CD4-positive, alpha-beta T cell treated with Interleukin-17A for 4 hours (primary cell): Measurements from ENCODE around the gene WBP1L.
"Not testable (repeated sequence)": the region's sequence is repeated elsewhere in the genome, so short reads cannot be mapped to it uniquely, and the experiment has no call there.

ENCODE experiments used
- DNase-seq: peaks from one replicate; pipeline ENCODE4 v3.0.0-alpha.2; 2020; ENCODE audit warnings: mixed read lengths

The WBP1L gene

DNA sequence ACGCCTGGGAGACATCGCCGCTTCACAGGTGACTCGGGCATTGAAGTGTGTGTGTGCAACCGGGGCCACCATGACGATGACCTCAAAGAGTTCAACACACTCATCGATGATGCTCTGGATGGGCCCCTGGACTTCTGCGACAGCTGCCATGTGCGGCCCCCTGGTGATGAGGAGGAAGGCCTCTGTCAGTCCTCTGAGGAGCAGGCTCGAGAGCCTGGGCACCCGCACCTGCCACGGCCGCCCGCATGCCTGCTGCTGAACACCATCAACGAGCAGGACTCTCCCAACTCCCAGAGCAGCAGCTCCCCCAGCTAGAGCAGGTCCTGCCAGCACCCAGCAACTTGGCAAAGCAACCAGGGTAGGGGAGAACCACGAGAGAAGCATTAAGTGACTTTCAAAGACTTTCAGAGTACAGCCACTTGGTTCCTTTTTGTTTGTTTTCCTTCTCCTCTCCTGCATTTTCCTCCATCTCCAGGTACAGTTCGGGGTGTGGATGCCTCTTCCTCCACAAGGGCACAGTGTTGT, 69.3 kb downstream of the WBP1L start:
- DNase-seq, result no peak

DNA sequence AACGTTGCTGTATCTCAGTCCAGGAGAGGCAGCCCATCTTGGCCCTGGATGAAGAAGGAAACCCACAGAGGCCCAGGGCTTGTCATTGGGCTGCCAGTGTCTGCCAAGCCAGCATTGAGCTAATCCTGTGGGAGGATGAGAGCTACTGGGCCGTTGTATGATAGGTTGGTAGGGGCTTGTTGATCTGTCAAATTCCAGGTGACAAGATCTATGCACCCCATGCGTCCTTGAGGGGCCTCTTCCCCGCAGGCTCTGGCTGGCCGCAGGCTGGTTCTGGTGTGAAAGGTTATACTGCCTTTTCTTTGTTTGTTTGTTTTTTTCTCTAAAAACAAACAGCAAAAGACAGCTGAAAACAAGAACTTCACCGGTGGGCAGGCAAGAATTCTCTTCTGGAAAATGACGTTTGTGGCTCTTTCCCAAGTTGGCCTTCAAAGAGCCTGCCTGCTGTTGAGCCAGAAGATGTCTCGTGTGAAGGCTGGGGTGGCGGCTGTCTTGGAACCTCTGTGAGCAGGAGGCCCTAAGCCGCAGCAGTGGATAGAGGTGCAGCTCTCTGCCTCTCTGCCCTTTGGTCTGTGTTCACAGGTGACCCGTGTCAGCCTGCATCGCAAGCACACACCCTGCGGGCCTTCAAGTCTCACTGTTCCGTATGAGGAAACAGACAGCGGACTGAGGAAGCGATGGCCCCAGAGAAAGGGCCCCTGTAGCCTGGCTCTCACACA, 70.1 kb downstream of the WBP1L start:
- DNase-seq, result no peak

DNA sequence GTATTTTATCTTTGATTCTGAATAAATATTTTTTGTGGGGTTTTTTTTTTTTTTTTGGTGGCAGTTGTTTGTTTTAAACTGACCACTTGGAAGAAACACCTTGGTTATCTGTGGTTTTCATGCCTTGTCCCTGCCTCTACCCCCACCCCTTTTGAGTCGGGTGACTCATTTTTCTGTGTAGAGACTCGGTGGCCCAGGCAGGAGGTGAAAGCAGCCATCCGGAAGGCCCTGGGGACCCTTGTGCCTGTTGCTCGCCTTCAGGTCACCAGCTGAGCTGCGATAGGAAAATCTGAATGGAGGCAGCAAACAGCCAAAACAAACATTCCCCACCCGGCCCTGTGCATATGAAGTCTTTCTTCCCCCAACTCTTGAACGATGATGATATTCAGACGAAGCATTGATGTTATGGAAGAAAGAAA, 70.7 kb downstream of the WBP1L start:
- DNase-seq, result no peak

DNA sequence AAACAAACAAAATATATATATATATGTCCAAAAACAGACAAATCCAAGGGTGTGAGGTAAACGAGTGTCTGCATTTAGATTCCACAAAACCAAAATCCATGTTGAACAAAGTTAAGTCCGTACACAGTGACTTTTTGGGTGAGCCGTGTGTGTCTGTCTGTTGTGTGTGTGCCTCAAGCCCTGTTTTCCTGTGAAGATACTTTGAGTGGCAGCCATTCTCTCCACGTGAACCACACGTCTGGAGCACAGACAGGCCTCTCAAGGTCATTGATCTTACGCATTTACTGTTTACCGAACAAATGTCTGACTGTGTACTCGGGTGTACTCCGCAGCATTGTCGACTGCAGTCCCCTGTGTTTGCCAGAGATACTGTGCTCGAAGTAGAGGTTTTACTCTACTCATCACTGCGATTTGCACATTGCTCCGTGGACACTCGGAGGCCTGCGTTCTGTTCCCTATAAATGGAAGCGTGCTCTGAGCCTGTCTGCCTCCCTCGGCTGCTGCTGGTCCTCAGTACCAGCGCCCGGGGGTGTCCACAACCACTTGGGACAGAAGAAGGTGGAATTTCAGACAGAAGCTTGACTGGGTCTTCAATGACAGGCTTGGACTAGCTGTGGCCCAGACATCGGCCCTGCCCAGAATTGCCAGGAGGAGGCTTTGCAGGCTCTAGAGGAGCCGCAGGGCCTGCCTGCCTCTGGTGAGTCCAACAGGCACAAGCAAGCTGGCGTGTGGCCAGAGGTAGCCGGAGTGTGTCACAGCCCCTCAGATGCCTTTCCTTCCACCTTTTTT, 71.3 kb downstream of the WBP1L start:
- DNase-seq, result no peak

DNA sequence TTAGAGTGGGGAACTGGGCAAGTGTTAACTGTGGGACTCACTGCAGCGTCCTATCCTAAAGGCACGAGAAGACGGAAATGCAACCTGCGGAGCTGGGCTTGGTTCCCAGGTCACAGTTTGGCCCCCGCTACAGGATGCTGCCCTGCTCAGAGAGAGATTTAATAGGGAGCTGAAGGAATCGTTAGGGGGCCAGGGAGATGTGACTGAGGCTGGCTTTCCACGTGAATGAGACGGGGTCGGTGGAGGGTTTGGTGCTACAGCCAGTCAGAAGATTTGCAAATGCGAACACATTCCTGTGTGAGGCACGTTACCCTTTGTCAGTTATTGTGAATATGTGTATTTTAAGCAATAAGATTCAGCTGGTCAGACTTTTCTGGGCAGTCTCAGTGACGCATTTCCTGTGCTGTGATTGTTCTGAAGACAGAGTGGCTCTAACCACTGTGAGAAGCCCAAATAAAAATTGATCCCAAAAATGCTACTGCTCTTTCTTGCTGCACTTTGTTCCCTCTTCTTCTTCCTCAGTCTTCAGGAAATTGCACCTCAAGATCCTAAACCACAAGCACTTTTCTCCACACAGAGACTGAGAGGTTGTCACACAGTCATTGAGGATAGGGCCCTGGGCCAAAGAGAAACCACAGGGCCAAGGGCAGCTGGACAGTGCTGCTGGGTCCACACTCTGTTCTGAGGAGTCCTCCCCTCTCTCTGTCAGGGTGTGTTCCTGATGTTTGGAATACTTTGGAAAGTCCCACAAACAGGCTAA, 72.2 kb downstream of the WBP1L start:
- no peak for DNase-seq

DNA sequence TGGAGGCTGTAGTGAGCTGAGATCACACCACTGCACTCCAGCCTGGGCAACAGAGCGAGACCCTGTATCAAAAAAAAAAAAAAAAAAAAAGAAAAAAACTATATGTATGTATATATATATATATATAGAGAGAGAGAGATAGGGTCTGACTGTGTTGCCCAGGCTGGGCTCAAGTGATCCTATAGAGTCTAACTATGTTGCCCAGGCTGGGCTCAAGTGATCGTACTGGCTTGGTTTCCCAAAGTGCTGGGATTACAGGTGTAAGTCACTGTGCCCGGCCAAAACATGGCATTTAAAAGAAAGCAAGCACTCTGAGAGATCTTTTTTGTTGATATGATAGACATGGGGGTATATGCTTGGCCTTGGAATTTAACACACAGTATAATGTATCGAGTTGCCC, 73.4 kb downstream of the WBP1L start:
- no peak for DNase-seq

DNA sequence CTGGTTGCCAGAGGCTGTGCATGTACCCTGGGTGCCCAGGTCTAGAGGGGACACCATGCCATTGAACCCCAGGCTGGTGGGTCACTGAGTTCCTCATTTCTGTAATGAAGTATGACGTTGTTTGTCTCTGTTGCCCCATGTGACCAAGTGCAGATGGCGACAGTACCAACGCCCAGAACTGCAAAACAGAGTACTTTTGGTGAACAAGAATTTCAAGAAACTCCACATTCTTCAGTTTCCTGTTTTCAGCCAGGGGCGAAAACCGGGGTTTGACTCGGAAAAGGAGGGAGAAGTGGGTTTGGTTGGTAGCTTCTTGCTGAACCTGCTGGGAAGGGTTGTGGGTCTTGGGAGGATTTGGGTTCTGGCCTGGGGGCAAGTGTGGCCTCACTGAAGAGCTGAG, 75.3 kb downstream of the WBP1L start:
- no peak for DNase-seq

DNA sequence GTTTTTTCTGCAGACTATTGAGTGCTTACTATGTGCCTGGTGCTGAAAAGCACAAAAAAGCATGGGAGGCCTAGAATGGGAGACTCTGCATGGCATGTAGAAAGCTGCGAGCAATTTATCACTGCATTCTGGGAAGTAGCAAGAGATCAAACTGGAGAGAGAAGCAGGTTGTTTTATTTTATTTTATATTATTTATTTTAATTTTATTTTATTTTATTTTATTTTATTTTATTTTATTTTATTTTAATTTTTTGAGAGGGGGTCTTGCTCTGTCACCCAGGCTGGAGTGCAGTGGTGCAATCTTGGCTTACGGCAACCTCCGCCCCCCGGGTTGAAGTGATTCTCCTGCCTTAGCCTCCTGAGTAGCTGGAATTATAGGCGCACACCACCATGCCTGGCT, 76.3 kb downstream of the WBP1L start:
- DNase-seq, result not testable (repeated sequence)

DNA sequence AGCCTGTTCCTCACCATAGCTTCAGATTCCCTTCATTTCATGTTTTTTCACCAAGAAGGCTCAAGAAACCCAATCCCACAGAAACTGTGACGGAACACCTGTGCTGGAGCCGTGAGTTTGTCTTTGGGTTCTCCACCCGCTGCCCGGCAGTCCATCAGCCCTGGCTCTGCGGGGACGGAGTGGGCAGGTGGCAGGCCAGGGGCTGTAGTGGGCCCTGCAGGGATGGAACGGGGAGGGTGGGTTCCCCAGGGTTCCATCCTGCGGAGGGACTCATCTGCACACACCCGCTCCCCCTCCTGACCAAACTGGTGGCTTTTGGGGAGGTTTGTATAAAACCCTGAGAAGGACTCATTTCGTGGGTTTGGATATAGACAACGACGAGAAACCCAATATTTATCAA, 78.5 kb downstream of the WBP1L start:
- DNase-seq, result no peak

DNA sequence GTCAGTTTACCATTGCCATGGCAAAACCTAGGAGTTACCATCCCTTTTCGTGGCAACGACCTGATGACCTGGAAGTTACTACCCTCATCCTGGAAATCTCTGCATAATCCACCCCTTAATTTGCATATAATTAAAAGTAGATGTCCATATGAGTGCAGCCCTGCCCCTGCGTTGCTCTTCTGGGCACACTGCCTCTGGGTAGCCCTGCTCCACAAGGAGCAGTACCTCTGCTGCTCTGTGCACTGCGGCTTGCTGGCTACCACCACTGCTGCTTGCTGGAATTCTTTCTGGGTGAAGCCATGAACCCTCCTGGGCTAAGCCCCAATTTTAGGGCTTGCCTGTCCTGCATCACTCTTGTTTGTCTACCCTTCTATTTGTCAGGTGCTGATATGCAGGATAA, 80.9 kb downstream of the WBP1L start:
- no peak for DNase-seq

DNA sequence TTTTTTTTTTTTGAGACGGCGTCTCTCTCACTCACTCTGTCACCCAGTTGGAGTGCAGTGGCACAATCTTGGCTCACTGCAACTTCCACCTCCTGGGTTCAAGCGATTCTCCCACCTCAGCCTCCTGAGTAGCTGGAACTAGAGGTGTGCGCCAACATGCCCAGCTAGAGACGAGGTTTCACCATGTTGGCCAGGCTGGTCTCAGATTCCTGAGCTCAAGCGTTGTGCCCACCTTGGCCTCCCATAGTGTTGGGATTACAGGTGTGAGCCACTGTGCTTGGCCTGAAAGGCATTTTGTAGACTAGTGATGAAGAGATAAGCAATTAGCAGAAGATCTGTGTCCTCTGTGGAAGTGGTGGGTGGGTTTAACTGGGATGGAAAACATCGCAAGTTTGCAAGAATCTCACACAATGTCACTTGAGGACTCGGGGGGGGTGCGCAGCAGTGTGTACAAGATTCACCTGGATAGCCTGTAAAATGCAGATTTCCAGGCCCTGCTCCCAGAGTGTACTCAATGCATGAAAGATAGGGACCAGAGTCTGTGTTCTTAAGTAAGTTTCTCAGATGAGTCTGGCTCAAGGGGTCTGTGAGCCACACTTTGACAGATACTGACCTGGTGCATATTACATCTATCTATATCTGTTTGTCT, 82.5 kb downstream of the WBP1L start:
- no peak for DNase-seq

DNA sequence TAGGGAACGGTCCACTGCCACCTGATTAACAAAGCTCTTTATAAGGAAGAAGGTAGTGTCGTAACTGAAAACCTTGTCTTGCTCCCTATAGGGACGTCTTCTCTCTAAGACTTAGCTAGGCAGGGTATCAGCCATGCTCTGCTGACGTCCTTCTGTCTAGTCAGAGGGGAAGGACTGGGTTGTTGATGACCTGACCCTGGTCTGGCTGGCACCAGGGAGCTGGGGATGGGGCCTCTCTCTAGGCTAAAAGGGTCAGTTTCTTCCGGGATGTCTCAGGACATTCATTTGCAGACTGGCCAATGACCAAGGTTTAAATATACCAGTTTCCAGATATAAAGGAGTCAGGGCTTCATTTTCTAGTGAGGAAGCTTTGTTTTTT, 83.8 kb downstream of the WBP1L start:
- no peak for DNase-seq

DNA sequence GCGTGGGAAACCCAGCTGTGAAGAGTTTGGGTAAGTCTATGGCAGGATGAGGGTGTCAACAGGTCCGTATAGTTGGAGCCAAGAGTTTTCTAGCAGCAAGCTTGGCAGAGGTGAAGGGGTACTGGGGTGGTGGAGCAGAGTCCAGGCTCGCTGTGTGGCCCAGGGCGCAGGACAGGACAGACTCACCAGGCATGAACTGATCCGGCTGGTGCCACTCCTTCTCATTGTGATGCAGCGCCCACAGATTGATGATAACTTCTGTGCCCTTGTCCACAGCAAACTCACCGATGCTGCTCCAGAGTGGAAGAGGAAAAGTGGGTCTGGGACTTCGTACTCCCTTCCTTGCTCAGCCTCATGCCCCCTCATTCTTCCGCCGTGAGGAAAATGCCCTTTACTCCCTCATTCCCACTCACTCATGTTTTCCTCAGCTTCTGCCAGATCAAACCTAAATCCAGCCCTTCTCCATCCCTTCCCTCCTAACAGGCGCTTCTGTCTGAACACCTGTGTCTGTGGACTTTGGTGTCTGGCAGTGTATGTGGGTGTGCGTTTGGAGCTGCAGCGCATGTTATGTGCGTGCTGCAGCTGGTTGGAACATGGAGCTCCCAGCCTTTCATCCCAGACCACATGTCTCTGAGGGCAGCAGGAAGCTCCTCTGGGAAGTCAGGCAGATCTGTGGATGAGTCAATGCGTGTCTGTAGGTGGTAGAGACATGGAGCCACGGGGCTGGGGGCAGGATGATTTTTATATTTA, 87.7 kb downstream of the WBP1L start:
- DNase-seq, result no peak

DNA sequence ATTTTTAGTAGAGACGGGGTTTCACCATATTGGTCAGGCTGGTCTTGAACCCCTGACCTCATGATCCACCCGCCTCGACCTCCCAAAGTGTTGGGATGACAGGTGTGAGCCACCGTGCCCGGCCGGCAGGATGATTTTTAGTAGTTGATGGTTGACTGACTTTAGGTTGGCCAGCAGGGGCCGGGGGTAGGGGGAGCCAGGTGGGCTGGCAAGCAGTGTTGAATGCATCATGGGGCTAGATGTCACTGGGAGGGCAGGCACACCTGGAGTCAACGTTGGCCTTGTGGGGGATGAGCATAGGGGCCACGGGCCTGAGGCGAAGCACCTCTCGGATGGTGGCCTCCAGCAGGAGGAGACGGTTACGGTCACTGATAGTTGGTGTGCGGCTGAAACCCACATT, 88.5 kb downstream of the WBP1L start:
- DNase-seq, result no peak

DNA sequence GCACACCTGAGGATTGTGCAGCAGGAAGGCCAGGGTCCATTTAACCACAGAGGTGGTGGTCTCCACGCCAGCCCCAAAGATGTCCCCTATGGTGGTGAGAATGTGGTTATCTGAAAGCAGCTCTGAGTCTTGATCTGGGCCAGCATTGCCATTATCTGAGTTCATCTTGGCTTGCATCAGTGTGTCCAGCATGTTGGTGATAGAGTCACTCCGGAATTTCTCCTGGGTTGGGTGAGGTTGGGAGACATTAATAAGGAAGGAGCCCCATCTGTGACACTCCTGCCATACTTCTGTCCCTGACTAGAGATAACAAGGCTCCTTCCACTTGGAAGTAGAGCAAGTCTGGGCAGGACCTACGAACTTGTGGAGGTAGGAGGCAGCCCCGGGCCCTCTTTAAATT, 89.2 kb downstream of the WBP1L start:
- no peak for DNase-seq

DNA sequence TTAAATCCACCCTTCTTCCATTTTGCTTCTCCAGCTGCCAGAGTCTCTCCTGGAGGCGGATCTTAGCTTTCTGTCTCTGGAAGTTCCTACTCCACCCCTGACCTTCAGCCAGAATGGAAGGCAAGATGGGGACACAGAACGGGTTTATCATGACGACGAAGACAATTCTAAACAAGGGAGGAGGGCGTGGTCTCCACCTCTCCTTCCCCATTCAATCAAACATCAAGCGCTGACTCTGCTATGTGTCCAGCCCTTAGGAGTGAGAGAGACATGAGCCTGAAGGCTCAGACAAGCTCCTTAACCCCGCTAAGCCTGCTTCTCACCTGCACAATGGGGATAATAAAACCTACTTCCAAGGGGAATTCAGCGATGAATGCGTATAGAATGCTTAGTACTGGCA, 90.4 kb downstream of the WBP1L start:
- no peak for DNase-seq

DNA sequence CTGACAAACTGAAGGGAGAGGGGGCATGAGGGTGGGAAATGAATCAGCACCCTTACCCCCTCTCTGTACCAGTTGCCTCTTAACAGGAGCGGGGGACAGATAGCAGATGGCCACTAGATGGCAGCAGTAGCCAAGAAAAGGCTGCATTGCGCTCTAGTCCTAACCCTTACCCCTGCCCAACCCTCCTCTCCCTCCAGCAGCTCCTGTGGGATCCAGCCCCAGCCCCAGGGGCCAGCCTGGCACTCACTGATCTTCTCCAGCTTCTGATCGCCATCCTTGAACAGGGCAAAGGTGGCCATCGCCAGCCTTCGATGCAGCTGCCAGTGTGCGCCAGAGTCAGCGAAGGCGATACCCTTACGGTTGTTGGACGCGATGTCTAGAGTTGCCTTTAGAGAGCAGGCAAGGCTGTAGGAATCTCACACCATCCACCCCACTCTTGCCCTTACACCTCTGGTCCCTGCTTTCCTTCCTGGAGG, 91.3 kb downstream of the WBP1L start:
- peak; percentile 80 for DNase-seq

DNA sequence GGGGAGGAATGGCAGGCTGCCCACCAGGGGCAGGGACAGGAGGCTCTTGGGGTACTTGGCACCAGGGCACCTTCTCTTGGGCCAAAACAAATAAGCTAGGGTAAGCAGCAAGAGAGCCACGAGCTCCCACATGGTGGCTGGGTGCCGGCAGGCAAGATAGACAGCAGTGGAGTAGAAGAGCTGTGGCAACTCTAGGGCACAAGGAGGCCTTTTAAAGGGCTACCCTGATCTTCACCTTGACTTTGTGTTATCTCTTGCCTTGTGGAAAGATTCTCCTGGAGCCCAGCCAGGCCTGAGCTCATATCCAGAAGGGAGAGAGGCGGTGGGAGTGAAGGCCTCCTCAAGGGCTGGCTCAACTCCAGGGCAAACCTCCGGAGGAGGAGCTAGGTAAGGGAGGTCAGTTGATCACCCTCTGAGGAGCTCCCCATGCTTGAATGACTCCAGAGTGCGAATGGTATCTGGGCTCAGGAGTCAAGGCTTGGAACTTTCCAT, 93.5 kb downstream of the WBP1L start, which contains the start of gene CYP17A1:
Gene CYP17A1, minus strand, starts transcription at position 184 of the 492 bp plus-strand sequence. Its CDS starts 52 bp downstream, at position 132.
- DNase-seq, result no peak

DNA sequence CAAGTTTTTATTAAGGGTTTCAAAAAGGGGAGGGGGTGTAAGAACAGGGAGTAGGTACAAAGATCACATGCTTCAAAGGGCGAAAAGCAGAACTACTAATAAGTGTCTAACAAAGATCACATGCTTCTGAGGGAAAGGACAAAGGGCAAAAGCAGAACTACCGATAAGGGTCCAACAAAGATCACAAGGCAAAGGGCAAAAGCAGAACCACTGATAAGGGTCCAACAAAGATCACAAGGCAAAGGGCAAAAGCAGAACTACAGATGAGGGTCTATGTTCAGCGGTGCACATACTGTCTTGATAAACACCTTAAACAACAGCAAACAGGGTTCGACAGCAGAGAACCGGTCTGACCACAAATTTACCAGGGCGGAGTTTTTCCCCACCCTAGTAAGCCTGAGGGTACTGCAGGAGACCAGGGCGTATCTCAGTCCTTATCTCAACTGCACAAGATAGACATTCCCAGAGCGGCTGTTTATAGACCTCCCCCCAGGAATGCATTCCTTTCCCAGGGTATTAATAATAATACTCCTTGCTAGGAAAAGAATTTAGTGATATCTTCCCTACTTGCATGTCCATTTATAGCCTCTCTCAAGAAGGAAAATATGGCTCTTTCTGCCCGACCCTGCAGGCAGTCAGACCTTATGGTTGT, 94.7 kb downstream of the WBP1L start:
- not testable (repeated sequence) for DNase-seq

DNA sequence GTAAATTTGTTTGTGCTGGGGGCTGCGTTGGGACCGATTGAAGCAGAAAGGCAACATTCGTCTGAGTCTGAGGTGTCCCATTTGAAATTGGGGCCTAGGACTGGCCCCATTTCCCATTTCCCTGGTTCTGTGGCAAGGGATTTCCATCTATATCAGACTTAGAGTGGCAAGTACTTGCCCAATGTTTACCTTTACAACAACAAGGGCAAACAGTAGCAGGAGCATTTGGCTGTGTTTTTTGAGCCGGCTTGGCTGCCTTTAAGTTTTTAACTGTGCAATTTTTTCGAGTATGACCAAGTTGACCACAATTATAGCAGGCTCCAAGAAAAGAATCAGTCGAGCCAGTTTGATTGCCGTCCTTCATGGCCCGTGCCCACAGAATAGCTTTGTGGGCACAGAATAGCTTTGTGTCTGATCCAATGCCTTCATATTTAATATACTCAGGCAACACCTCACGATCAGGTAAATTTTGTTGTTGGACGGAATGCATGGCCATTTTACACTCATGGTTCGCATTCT, 98.1 kb downstream of the WBP1L start:
- DNase-seq, result no peak

DNA sequence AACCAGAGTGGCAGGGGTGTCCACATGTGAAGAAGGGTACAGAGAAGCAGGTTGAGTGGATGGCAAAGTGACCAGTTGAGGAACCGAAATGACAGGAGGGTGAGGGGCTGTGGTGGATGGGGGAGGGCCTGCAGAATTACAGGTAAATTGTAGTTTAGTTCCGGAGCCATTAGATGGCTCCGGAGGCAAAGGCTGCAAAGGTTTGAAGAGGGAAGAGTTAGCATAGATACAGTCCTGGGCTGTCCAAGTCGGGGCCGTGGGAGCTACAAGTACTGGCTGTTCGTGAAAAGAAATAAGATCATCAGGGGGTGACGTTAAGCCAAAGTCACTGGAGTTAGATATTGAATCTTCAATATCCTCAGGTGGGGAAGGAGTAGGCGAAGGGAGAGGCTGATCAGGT, 99.4 kb downstream of the WBP1L start:
- not testable (repeated sequence) for DNase-seq
